HG02973 (cell line): ENCODE measurements around the gene TLE3.

Source experiments
- ATAC-seq: cut with Tn5 transposase; IDR thresholded peaks from one replicate; pipeline ENCODE4 v1.9.1; 2021; ENCODE audit warnings: moderate library complexity; ENCODE audit not compliant: unreplicated experiment

TLE3 gene

DNA sequence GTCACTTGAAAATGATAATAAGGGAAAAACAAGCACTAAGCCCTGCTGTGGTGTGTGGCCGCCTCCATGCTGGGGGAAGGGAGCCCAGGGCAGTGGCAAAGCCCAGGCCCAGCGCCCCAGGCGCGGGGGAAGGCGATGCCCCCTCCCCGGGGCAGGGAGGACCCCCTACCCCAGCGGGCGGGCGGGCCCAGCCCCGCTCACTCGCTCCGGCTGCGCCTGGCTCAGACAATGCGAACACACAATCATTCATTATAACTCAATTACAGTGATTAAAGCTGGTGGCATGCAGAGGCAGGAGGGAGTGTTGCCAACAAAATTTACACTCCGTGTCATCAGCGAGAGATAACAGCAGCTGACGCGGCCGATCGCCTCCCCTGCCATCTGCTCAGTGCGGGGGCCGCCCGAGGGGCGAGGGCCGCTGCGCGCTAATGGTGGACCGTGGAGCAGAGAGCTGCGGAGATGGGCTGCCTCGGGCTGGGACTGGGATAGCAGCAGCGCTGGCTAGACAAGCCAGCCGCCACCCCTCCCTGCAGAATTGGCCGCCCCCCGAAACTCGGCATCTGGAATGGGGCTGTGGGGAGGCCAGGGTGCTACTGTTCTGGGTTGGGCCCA lies 64.1 kb downstream of the TLE3 start:
- ATAC-seq: no peak

DNA sequence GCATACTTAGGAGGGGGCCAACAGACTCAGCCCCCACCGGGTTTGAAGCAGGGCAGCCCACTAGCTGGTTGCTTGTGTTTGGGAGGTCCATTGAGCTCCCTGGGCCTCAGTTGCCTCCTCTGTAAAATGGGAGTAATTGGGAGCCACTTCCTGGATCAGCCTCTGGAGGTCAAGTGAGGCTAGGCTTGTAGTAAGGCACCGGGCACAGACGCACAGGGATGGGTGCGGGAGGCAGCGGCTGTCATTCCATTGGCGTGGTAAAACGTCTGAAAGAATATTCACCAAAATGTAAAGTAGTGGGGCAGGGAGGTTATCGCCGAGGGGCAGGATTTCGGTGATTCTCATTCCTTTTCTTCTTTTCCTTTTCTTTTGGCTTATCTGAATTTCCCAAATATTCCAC lies 64.6 kb downstream of the TLE3 start:
- no peak for ATAC-seq

DNA sequence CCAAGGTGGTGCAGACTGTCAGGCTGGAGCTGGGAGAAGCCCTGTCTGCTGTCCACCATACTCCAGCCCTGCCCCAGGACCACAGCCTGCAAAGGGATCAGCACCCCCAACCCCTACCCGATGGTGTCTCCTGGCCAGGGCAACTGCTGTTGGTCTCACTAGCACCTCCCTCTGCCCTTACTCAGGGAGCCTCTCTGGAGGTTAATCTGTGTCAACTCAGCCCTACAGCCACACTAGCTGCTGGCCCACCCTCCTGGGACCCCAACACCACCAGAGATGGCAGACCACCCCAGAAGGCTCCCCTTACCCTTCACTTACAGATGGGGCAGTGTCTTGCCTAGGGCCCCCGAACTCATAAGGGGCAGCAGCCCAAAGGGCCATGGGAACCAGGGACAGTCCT lies 65.2 kb downstream of the TLE3 start:
- no peak for ATAC-seq

DNA sequence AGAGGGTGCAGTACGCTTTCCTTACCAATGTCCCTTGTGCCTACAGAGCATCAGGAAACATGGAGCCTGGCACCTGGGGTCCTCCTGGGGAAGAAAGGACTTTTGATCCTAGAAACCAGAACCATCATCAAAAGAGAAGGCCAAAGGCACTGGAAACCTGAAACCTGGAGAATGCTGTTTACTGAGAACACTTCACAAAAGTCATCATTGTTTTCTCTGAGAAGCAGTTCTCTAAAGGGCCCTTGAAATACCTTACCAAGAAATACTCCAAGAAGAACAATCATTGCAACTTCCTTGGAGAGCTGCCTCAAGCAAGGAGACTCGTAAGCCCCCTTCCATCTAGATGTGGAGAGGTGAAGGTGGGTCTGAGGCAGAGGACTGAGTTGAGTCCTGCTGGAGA lies 66.0 kb downstream of the TLE3 start:
- ATAC-seq: no peak

DNA sequence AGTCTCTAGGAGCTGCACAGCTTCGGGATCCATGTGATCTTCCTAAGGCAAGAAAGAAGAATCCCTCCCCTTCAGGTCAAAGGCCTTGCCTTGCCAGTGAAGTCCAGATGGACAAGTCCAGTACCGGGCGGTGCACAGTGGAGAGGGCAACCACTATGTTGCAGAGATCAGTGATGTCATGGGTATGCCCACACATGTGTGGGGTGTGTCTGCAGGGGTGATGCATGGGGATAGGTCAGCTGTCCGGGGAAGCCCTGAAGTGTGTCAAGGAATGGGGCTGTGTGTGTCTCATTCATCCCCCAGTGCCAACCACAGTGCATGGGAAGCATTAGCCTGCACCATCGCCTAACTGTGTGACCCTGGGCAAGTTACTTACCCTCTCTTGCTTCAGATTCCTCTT lies 66.5 kb downstream of the TLE3 start:
- no peak for ATAC-seq

GRCh38 chr15:70030851-70031250 lies 66.9 kb downstream of the TLE3 start:
- no peak for ATAC-seq

DNA sequence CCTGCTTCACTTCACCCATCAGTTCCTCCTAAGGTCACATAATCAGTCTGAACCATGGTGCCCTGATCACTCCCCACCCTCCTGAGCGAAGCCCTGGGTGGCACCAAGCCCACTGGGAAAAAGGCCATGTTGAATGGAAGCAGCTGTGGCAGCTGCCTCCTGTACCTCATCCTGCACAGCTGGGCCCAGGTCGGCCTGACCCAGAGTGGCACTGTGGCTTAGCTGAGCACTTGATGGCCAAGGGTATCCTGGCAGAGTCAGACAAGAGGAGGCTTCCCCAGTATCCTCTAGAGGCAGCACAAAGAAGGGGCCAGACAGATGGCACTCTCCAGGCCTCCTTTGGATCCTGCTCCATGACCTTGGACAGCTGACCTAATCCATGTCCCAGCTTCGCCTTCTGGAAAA lies 68.4 kb downstream of the TLE3 start:
- no peak for ATAC-seq

DNA sequence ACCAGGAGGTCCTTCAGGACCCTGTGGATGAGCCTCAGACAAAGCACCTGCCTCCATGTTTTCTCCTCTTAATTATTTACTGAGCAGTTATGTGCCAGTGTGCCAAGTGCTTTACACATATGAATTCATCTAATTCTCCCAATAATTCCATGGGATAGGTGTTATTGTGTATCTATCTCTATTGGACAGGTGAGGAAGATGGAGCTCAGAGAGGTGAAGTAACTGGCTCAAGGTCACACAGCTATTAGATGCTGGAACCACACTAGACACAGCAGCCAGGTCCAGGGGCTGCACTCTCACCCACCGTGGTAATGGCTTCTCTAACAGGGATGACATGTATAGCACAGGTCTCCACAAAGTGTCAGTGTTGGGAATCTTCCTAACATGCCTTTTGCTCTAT lies 70.2 kb downstream of the TLE3 start:
- no peak for ATAC-seq

- ATAC-seq: no peak
Observed at GRCh38 chr15:70026991-70027390, 70.7 kb downstream of the TLE3 start.

DNA sequence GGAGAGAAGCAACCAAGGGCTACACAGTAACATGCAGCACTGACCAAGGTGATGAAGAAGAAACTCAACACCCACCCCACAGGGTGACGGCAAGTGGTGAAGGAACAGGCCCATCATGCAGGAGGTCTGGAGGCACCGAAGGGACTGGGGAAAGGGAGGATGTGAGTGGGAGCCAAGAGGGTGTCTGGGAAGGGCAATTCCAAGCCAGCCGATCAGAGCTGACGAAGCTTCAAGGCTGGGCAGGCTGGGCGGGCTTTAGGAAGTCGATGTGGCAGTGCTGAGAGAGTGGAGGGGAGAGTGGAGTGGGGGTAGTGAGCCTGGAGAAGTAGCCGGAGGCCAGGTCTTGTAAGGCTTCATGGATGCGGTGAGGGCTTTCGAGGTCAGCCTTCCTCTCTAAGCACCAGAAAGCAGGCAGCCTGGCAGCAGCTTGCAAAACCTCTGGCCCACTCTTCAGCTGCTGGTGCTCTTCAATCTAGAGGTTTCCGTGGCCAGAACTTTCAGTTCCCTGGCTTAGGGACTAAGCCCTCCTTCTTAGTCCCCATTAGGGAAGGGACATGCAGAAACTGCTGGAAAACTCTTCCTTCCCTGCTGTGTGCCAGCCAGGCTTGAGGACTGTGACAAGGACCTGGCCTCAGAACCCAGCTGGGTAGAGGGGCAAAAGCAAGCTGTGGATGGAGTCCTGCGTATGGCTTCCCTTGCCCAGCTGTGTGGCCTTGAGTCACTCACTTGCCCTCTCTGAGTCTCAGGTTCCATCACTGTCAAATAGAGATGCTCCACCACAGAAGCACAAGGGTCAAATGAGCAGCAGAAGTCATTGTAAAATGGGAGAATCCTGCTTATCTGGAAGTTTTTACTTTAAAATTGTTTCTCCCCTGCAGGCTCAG lies 72.1 kb downstream of the TLE3 start:
- ATAC-seq: no peak

DNA sequence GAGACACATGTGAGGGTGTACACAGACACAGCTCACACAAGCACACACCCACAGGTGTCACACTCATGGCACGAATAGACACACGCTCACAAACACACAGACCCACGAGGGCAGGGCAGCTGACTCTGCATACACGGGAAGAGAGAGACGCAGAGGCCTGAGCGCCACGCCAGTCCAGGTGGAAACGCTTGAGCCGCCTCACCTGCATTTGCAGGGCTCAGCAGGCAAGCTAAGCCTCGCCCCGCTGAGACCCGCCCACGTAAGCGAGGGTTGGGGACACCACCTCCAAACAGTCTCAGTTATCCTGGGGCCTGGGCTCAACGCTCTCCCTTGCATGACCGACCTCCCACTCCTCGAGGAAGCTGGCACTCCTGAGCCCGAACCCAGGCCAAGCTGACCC lies 73.2 kb downstream of the TLE3 start:
- ATAC-seq: no peak

- no peak for ATAC-seq
Observed at GRCh38 chr15:70023769-70024491, 73.8 kb downstream of the TLE3 start.

GRCh38 chr15:70023064-70023768 lies 74.5 kb downstream of the TLE3 start:
- peak; percentile 81 for ATAC-seq

DNA sequence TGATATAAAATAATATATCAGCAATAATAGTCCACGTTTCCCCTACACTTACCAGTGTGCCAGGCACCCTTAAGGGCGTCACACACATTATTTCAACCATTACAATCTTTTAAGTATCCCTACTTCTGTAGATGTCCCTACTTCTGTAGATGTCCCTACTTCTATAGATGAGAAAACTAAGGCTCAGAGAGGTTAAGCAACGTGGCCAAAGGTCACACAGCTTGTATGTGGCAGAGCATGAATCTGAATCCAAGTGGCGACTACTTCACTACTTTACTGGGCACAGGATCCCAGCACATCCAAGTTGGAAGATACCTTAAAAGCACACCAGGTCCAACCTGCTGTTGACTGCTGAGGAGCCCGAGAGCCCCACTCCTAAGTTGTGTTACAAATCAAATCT lies 77.5 kb downstream of the TLE3 start:
- no peak for ATAC-seq

- no peak for ATAC-seq
Observed at GRCh38 chr15:70018646-70019600, 78.8 kb downstream of the TLE3 start.

DNA sequence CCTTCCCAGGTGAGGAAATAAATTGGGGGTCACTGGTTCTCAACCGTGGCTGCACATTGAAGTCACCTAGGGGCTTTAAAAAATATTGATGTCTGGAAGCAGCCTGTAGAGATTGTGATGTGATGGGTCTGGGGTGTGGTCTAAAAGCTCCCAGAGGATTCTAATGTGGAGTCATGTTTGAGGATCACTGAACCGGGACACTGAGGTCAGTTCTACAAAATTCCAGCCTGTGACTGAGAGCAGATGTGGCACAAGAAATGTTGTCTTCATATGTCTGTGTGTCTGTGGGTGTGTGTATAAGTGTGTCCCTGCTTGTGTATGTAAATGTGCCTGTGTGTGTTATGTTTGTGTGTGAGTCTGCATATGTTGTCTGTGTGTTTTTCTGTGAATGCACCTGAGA lies 79.9 kb downstream of the TLE3 start:
- ATAC-seq: no peak

GRCh38 chr15:70017025-70017424 lies 80.7 kb downstream of the TLE3 start:
- no peak for ATAC-seq

DNA sequence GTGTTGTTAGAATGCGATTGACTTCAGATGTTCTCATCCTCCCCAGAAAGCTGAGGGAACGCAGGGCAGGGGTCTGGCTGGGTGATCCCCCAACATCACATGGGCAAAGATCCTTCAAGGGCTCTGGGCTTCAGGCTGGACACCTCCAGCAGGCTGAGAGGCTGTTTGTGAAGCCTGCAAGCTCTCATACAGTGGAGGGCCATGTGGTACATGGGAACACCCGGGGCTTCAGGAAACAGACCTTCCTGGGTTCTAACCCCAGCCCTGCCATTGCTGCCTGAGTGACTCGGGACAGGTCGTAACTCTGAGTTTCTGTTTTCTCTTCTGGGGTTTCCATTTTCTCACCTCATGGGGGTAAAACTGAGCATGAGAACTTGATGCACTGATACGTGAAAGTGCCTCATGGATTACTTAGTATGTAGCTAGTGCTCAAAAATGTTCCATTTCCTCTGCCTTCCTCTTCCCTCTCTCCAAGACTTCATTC lies 81.2 kb downstream of the TLE3 start:
- no peak for ATAC-seq

DNA sequence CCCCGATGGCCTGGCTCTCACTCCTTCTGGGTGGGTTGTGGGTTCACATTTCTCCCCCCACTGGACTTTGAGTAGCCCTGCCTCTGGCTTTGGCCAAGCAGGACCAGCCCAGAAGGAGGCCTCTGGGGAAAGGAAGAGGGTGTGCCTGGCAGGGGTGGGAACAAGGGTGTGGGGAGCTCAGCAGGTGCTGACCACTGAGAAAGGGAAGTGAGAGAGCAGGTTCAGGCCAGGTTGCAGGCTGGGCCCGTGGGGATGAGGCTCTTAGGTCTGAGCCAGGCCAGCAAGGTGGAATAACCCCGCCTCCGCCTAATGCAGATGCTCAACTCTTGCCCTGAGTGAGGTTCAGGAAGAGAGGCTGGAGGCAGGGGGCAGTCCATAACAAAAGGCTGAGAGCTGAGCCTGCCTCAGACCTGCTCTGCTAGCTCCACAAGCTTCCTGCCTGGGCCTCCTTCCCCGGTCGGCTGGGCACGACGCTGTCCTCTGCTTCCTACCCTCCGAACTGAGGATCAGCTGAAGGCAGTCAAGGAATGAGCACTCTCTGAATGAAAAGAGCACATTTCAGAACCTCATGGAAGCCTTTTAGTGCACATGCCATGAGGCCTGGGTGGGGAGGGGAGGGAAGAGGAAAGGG lies 82.7 kb downstream of the TLE3 start:
- peak; percentile 79 for ATAC-seq

GRCh38 chr15:70014331-70014730 lies 83.4 kb downstream of the TLE3 start:
- ATAC-seq: no peak
